ENCODE measurements around the gene CLIC6. TPM values are rescaled to one million over a fixed set of nuclear protein-coding genes. Genes with fewer than 3 reads are reported as not detected.

CLIC6 gene
- total and polyA plus RNA-seq, 7 experiments from 2014 or later = 0.12 to 0.56 (median 0.22) TPM; not detected in 2

- Mint-ChIP-seq H3K27ac (no peak overlapping the region), H3K4me3 (no peak overlapping the region), H3K36me3 (no peaks in the 10 kb centered on the region), H3K9me3 (peaks cover 0 to 1% (median 0%) of the 10 kb centered on the region in 11 donors), H3K27me3 (peaks cover 0 to 27% (median 4%) of the 10 kb centered on the region in 5 donors), H3K4me1 (peaks cover 2 to 8% (median 5%) of the 10 kb centered on the region in 7 donors)
- Histone ChIP-seq H3K9me3 (ENCODE audit: control insufficient read depth in 2 of 3, low read length in 3 of 3) (no peaks in the 10 kb centered on the region), H3K27ac (ENCODE audit: low read depth, low read length) (no peak overlapping the region), H3K36me3 (ENCODE audit: control insufficient read depth in 2 of 3, insufficient read depth in 3 of 3, low read length in 3 of 3) (no peaks in the 10 kb centered on the region), H3K27me3 (ENCODE audit: control insufficient read depth in 2 of 2, insufficient read depth in 2 of 2, low read length in 2 of 2) (no peaks in the 10 kb centered on the region), H3K4me1 (ENCODE audit: control insufficient read depth in 2 of 2, insufficient read depth in 2 of 2, low read length in 2 of 2) (no peaks in the 10 kb centered on the region), H3K4me3 (ENCODE audit: low read length) (no peak overlapping the region)
- intact Hi-C loops (cut with micrococcal nuclease) = no loop called here
- no peak for ATAC-seq
- ChIA-PET POLR2A (no interaction called here), CTCF (no interaction called here)
- no peak for DNase-seq
These were observed 32.9 kb downstream of the CLIC6 start for GRCh38 chr21:34701726-34702125.

GRCh38 chr21:34702341-34703170 lies 33.8 kb downstream of the CLIC6 start:
- CTCF ChIA-PET = no interaction called here
- intact Hi-C loops (cut with micrococcal nuclease) = no loop called here
- ATAC-seq = no peak

GRCh38 chr21:34703571-34703970 lies 34.8 kb downstream of the CLIC6 start:
- H3K27me3 Mint-ChIP-seq = peaks cover 0 to 31% (median 4%) of the 10 kb centered on the region in 5 donors
- Histone ChIP-seq H3K9me3 (ENCODE audit: control insufficient read depth in 2 of 3, low read length in 3 of 3) (no peaks in the 10 kb centered on the region), H3K4me1 (ENCODE audit: control insufficient read depth in 2 of 2, insufficient read depth in 2 of 2, low read length in 2 of 2) (peaks cover 8 to 16% of the 10 kb centered on the region in 2 donors), H3K27ac (ENCODE audit: low read depth, low read length) (no peak overlapping the region), H3K27me3 (ENCODE audit: control insufficient read depth in 2 of 2, insufficient read depth in 2 of 2, low read length in 2 of 2) (no peaks in the 10 kb centered on the region), H3K36me3 (ENCODE audit: control insufficient read depth in 2 of 3, insufficient read depth in 3 of 3, low read length in 3 of 3) (no peaks in the 10 kb centered on the region), H3K4me3 (ENCODE audit: low read length) (no peak overlapping the region)
- DNase-seq (no peak), ATAC-seq (no peak)
- H3K4me3 Mint-ChIP-seq = no peak overlapping the region
- CTCF ChIA-PET = no interaction called here
- H3K4me1 Mint-ChIP-seq = peaks cover 7 to 26% (median 22%) of the 10 kb centered on the region in 7 donors
- H3K36me3 Mint-ChIP-seq = no peaks in the 10 kb centered on the region
- POLR2A ChIA-PET = no interaction called here
- intact Hi-C loops (cut with micrococcal nuclease) = no loop called here
- peaks cover 0 to 1% (median 0%) of the 10 kb centered on the region in 11 donors for H3K9me3 Mint-ChIP-seq
- H3K27ac Mint-ChIP-seq = no peak overlapping the region

More at GRCh38 chr21:34702341-34703170, 33.8 kb downstream of the CLIC6 start:
- H3K27ac Mint-ChIP-seq = no peak overlapping the region
- peaks cover 0 to 29% (median 4%) of the 10 kb centered on the region in 5 donors for H3K27me3 Mint-ChIP-seq
- Histone ChIP-seq H3K4me3 (ENCODE audit: low read length) (no peak overlapping the region), H3K4me1 (ENCODE audit: control insufficient read depth in 2 of 2, insufficient read depth in 2 of 2, low read length in 2 of 2) (peaks cover 2 to 6% of the 10 kb centered on the region in 2 donors), H3K27me3 (ENCODE audit: control insufficient read depth in 2 of 2, insufficient read depth in 2 of 2, low read length in 2 of 2) (no peaks in the 10 kb centered on the region), H3K27ac (ENCODE audit: low read depth, low read length) (no peak overlapping the region), H3K9me3 (ENCODE audit: control insufficient read depth in 2 of 3, low read length in 3 of 3) (no peaks in the 10 kb centered on the region), H3K36me3 (ENCODE audit: control insufficient read depth in 2 of 3, insufficient read depth in 3 of 3, low read length in 3 of 3) (no peaks in the 10 kb centered on the region)
- H3K36me3 Mint-ChIP-seq = no peaks in the 10 kb centered on the region
- H3K4me1 Mint-ChIP-seq = peaks cover 2 to 15% (median 11%) of the 10 kb centered on the region in 7 donors
- no peak for DNase-seq
- H3K4me3 Mint-ChIP-seq = no peak overlapping the region
- peaks cover 0 to 1% (median 0%) of the 10 kb centered on the region in 11 donors for H3K9me3 Mint-ChIP-seq
- POLR2A ChIA-PET = no interaction called here

- ATAC-seq = no peak
- Mint-ChIP-seq H3K27me3 (peaks cover 0 to 31% (median 4%) of the 10 kb centered on the region in 5 donors), H3K4me1 (peaks cover 7 to 31% (median 27%) of the 10 kb centered on the region in 7 donors), H3K4me3 (no peak overlapping the region), H3K27ac (no peak overlapping the region), H3K36me3 (no peaks in the 10 kb centered on the region), H3K9me3 (peaks cover 0 to 1% (median 0%) of the 10 kb centered on the region in 11 donors)
- H3K27ac ChIP-seq (ENCODE audit: low read depth, low read length) = no peak overlapping the region
- no peak overlapping the region for H3K4me3 ChIP-seq (ENCODE audit: low read length)
- H3K4me1 ChIP-seq (ENCODE audit: control insufficient read depth in 2 of 2, insufficient read depth in 2 of 2, low read length in 2 of 2) = peaks cover 8 to 20% of the 10 kb centered on the region in 2 donors
- no peak for DNase-seq
- ChIA-PET POLR2A (no interaction called here), CTCF (no interaction called here)
- H3K9me3 ChIP-seq (ENCODE audit: control insufficient read depth in 2 of 3, low read length in 3 of 3) = no peaks in the 10 kb centered on the region
- H3K27me3 ChIP-seq (ENCODE audit: control insufficient read depth in 2 of 2, insufficient read depth in 2 of 2, low read length in 2 of 2) = no peaks in the 10 kb centered on the region
- no peaks in the 10 kb centered on the region for H3K36me3 ChIP-seq (ENCODE audit: control insufficient read depth in 2 of 3, insufficient read depth in 3 of 3, low read length in 3 of 3)
- intact Hi-C loops (cut with micrococcal nuclease) = no loop called here
These were observed 35.3 kb downstream of the CLIC6 start for GRCh38 chr21:34704119-34704518.

- DNase-seq (no peak), ATAC-seq (no peak)
- Mint-ChIP-seq H3K27me3 (peaks cover 0 to 32% (median 0%) of the 10 kb centered on the region in 5 donors), H3K9me3 (peaks cover 0 to 1% (median 0%) of the 10 kb centered on the region in 11 donors), H3K4me1 (peaks cover 7 to 36% (median 30%) of the 10 kb centered on the region in 7 donors), H3K27ac (no peak overlapping the region), H3K4me3 (no peak overlapping the region), H3K36me3 (no peaks in the 10 kb centered on the region)
- Histone ChIP-seq H3K4me3 (ENCODE audit: low read length) (no peak overlapping the region), H3K27me3 (ENCODE audit: control insufficient read depth in 2 of 2, insufficient read depth in 2 of 2, low read length in 2 of 2) (no peaks in the 10 kb centered on the region), H3K9me3 (ENCODE audit: control insufficient read depth in 2 of 3, low read length in 3 of 3) (no peaks in the 10 kb centered on the region), H3K36me3 (ENCODE audit: control insufficient read depth in 2 of 3, insufficient read depth in 3 of 3, low read length in 3 of 3) (no peaks in the 10 kb centered on the region), H3K27ac (ENCODE audit: low read depth, low read length) (no peak overlapping the region), H3K4me1 (ENCODE audit: control insufficient read depth in 2 of 2, insufficient read depth in 2 of 2, low read length in 2 of 2) (peaks cover 8 to 20% of the 10 kb centered on the region in 2 donors)
- ChIA-PET CTCF (no interaction called here), POLR2A (no interaction called here)
- intact Hi-C loops (cut with micrococcal nuclease) = no loop called here
These were observed 36.2 kb downstream of the CLIC6 start for GRCh38 chr21:34705011-34705410.

- POLR2A ChIA-PET = no interaction called here
- no peaks in the 10 kb centered on the region for H3K36me3 ChIP-seq (ENCODE audit: control insufficient read depth in 2 of 3, insufficient read depth in 3 of 3, low read length in 3 of 3)
- no peak overlapping the region for H3K4me3 Mint-ChIP-seq
These were observed 37.5 kb downstream of the CLIC6 start for GRCh38 chr21:34706337-34706736.

More at GRCh38 chr21:34706337-34706736, 37.5 kb downstream of the CLIC6 start:
- Mint-ChIP-seq H3K27me3 (peaks cover 0 to 34% (median 0%) of the 10 kb centered on the region in 5 donors), H3K36me3 (no peaks in the 10 kb centered on the region), H3K27ac (no peak overlapping the region), H3K9me3 (no peaks in the 10 kb centered on the region), H3K4me1 (peaks cover 7 to 36% (median 30%) of the 10 kb centered on the region in 7 donors)
- Histone ChIP-seq H3K4me3 (ENCODE audit: low read length) (no peak overlapping the region), H3K27me3 (ENCODE audit: control insufficient read depth in 2 of 2, insufficient read depth in 2 of 2, low read length in 2 of 2) (no peaks in the 10 kb centered on the region), H3K9me3 (ENCODE audit: control insufficient read depth in 2 of 3, low read length in 3 of 3) (no peaks in the 10 kb centered on the region), H3K27ac (ENCODE audit: low read depth, low read length) (no peak overlapping the region), H3K4me1 (ENCODE audit: control insufficient read depth in 2 of 2, insufficient read depth in 2 of 2, low read length in 2 of 2) (peaks cover 8 to 20% of the 10 kb centered on the region in 2 donors)
- ATAC-seq (no peak), DNase-seq (no peak)
- intact Hi-C loops (cut with micrococcal nuclease) = no loop called here
- CTCF ChIA-PET = no interaction called here

All from naive thymus-derived CD4-positive, alpha-beta T cell (primary cell).